ENCODE measurements around the gene VPS33B. TPM values are rescaled to one million over a fixed set of nuclear protein-coding genes. Genes with fewer than 3 reads are reported as not detected.
"Not testable (repeated sequence)": the region's sequence is repeated elsewhere in the genome, so short reads cannot be mapped to it uniquely, and the experiment has no call there.

VPS33B gene
- polyA plus RNA-seq, 1 experiment = 15.5 TPM

GRCh38 chr15:91054816-91055215 lies 32.4 kb upstream of the VPS33B start:
- Histone ChIP-seq H3K27me3 (ENCODE audit: control insufficient read depth, insufficient read depth, low read length) (peaks cover 2% of the 10 kb centered on the region), H3K36me3 (ENCODE audit: control insufficient read depth, insufficient read depth, low read length) (no peaks in the 10 kb centered on the region), H3K4me3 (ENCODE audit: low read depth, low read length) (no peak overlapping the region)
- DNase-seq (ENCODE audit: low read depth) = no peak
- ChIA-PET CTCF (interaction anchor here (0.7 to 4.5 kb wide), 4 partner anchors 121 to 218 kb away, joined by 3 to 70 read pairs (median 8); no protein-coding TSS in a partner anchor), POLR2A (no interaction called here)
- no peak for TF ChIP-seq CTCF (IDR thresholded peaks at IDR 0.05; ENCODE audit: insufficient read depth, low read depth, low read length)

- no peak for DNase-seq (ENCODE audit: low read depth)
- TF ChIP-seq CTCF (IDR thresholded peaks at IDR 0.05; ENCODE audit: insufficient read depth, low read depth, low read length) = no peak
- H3K36me3 ChIP-seq (ENCODE audit: control insufficient read depth, insufficient read depth, low read length) = no peaks in the 10 kb centered on the region
- H3K4me3 ChIP-seq (ENCODE audit: low read depth, low read length) = no peak overlapping the region
- no peaks in the 10 kb centered on the region; the same call in 1 of the 2 replicates for H3K27me3 ChIP-seq (ENCODE audit: control insufficient read depth, insufficient read depth, low read length)
- ChIA-PET POLR2A (no interaction called here), CTCF (interaction anchor here (1.3 to 5.7 kb wide), 2 partner anchors 93 to 221 kb away, joined by 3 to 122 read pairs; partner anchors contain the start of gene RCCD1)
Measured at GRCh38 chr15:91051248-91051647, 28.9 kb upstream of the VPS33B start.

GRCh38 chr15:91050128-91050455 lies 27.7 kb upstream of the VPS33B start:
- no peaks in the 10 kb centered on the region for H3K36me3 ChIP-seq (ENCODE audit: control insufficient read depth, insufficient read depth, low read length)
- no peak overlapping the region for H3K4me3 ChIP-seq (ENCODE audit: low read depth, low read length)
- no peak for DNase-seq (ENCODE audit: low read depth)
- TF ChIP-seq CTCF (IDR thresholded peaks at IDR 0.05; ENCODE audit: insufficient read depth, low read depth, low read length) = no peak
- CTCF ChIA-PET = interaction anchor here (0.8 to 5.7 kb wide), 24 partner anchors 9 to 232 kb away, joined by 3 to 122 read pairs (median 4); partner anchors contain the start of genes HDDC3, PRC1, RCCD1 and UNC45A
- POLR2A ChIA-PET = no interaction called here
- no peaks in the 10 kb centered on the region; the same call in 1 of the 2 replicates for H3K27me3 ChIP-seq (ENCODE audit: control insufficient read depth, insufficient read depth, low read length)

GRCh38 chr15:91049378-91050127 lies 27.2 kb upstream of the VPS33B start:
- Histone ChIP-seq H3K27me3 (ENCODE audit: control insufficient read depth, insufficient read depth, low read length) (no peaks in the 10 kb centered on the region; the same call in 1 of the 2 replicates), H3K36me3 (ENCODE audit: control insufficient read depth, insufficient read depth, low read length) (no peaks in the 10 kb centered on the region), H3K4me3 (ENCODE audit: low read depth, low read length) (no peak overlapping the region)
- ChIA-PET POLR2A (no interaction called here), CTCF (interaction anchor here (0.8 to 5.7 kb wide), 26 partner anchors 9 to 233 kb away, joined by 3 to 122 read pairs (median 4); partner anchors contain the start of genes HDDC3, PRC1, RCCD1 and UNC45A)
- peak; percentile 84 for TF ChIP-seq CTCF (IDR thresholded peaks at IDR 0.05; ENCODE audit: insufficient read depth, low read depth, low read length)
- no peak for DNase-seq (ENCODE audit: low read depth)

GRCh38 chr15:91047545-91048199 lies 25.3 kb upstream of the VPS33B start:
- Histone ChIP-seq H3K4me3 (ENCODE audit: low read depth, low read length) (no peak overlapping the region), H3K27me3 (ENCODE audit: control insufficient read depth, insufficient read depth, low read length) (peaks cover 2% of the 10 kb centered on the region; the same call in 1 of the 2 replicates), H3K36me3 (ENCODE audit: control insufficient read depth, insufficient read depth, low read length) (no peaks in the 10 kb centered on the region)
- ChIA-PET POLR2A (no interaction called here), CTCF (interaction anchor here (0.8 to 3.3 kb wide), 4 partner anchors 15 to 116 kb away, joined by 3 to 15 read pairs (median 8); partner anchors contain the start of gene HDDC3)
- DNase-seq (ENCODE audit: low read depth) = no peak
- no peak for TF ChIP-seq CTCF (IDR thresholded peaks at IDR 0.05; ENCODE audit: insufficient read depth, low read depth, low read length)

- H3K36me3 ChIP-seq (ENCODE audit: control insufficient read depth, insufficient read depth, low read length); POLR2A ChIA-PET: not testable (repeated sequence)
- CTCF ChIA-PET = interaction anchor here (1.2 kb wide), 1 partner anchor 211 kb away, joined by 3 read pairs; no protein-coding TSS in a partner anchor
Measured at GRCh38 chr15:91046056-91046455, 23.7 kb upstream of the VPS33B start.

More at GRCh38 chr15:91046056-91046455, 23.7 kb upstream of the VPS33B start:
- H3K27me3 ChIP-seq (ENCODE audit: control insufficient read depth, insufficient read depth, low read length); H3K4me3 ChIP-seq (ENCODE audit: low read depth, low read length); DNase-seq (ENCODE audit: low read depth): not testable (repeated sequence)

All from BJ (cell line).